Muscle of leg (tissue), 11 donors: ENCODE data around the gene LPP. TPM values are rescaled to one million over a fixed set of nuclear protein-coding genes. Genes with fewer than 3 reads are reported as not detected.

Experiments
- DNase-seq: peaks from one replicate; pipeline ENCODE4 v3.0.0; 2013
- H3K27ac ChIP-seq: one replicate; pipeline ENCODE4 v1.5.1; 2013; ENCODE audit warnings: mild to moderate bottlenecking, low read length, control low read depth
- H3K27me3 ChIP-seq: one replicate; pipeline ENCODE4 v1.6.1; 2013; ENCODE audit warnings: low read length; ENCODE audit not compliant: control insufficient read depth, insufficient read depth
- H3K36me3 ChIP-seq: one replicate; pipeline ENCODE4 v1.6.1; 2013; ENCODE audit warnings: low read length; ENCODE audit not compliant: control insufficient read depth, insufficient read depth
- H3K4me1 ChIP-seq: one replicate; pipeline ENCODE4 v1.6.1; 2013; ENCODE audit warnings: low read length; ENCODE audit not compliant: control insufficient read depth, insufficient read depth
- H3K4me3 ChIP-seq: one replicate; pipeline ENCODE4 v1.5.1; 2013; ENCODE audit warnings: low read length, control low read depth
- H3K9me3 ChIP-seq: replicated peaks from 2 replicates; pipeline ENCODE4 v1.6.1; 2013; ENCODE audit warnings: low read depth, low read length; ENCODE audit not compliant: control insufficient read depth
- WGBS: methylation state at CpG from one replicate; pipeline ENCODE4 v1.1.5; 2013; ENCODE audit warnings: missing lambda C conversion rate; ENCODE audit not compliant: insufficient coverage; 5-methylcytosine and 5-hydroxymethylcytosine counted together
- polyA plus RNA-seq, 8 donors: library from polyadenylated mRNA; unstranded; fragments of 120-200 nt; gene quantifications; one replicate each; pipeline versions ENCODE4 v1.2.1 to v1.2.3, GENCODE V29; 2013; ENCODE audit warnings: inconsistent platforms in 1 of 8, low replicate concordance in 1 of 8; ENCODE audit not compliant: insufficient read length in 8 of 8, insufficient read depth in 1 of 8
- total RNA-seq: library from RNA; stranded (reverse); fragments of 120-200 nt; gene quantifications from one replicate; pipeline ENCODE4 v1.2.4, GENCODE V29; 2013

Gene LPP
- total and polyA plus RNA-seq, 9 donors = 8.9 to 24.3 (median 13.5) TPM

GRCh38 chr3:188875413-188875812 lies 721.5 kb downstream of the LPP start:
- no peaks in the 10 kb centered on the region for H3K27me3 ChIP-seq
- no peaks in the 10 kb centered on the region for H3K9me3 ChIP-seq
- no peak overlapping the region for H3K4me3 ChIP-seq
- H3K36me3 ChIP-seq = peaks cover 17% of the 10 kb centered on the region
- DNase-seq = no peak
- H3K27ac ChIP-seq = no peak overlapping the region
- WGBS = no CpG with 5 or more reads among the region's 1 CpG
- H3K4me1 ChIP-seq = no peaks in the 10 kb centered on the region

- no CpG with 5 or more reads among the region's 3 CpGs for WGBS
- DNase-seq = no peak
- Histone ChIP-seq H3K4me3 (no peak overlapping the region), H3K9me3 (no peaks in the 10 kb centered on the region), H3K36me3 (peaks cover 17% of the 10 kb centered on the region), H3K27me3 (no peaks in the 10 kb centered on the region), H3K4me1 (no peaks in the 10 kb centered on the region), H3K27ac (no peak overlapping the region)
These were observed 722.4 kb downstream of the LPP start for GRCh38 chr3:188876370-188876769.

GRCh38 chr3:188877381-188877780 lies 723.4 kb downstream of the LPP start:
- Histone ChIP-seq H3K4me3 (no peak overlapping the region), H3K36me3 (peaks cover 17% of the 10 kb centered on the region), H3K27me3 (no peaks in the 10 kb centered on the region), H3K27ac (no peak overlapping the region), H3K4me1 (no peaks in the 10 kb centered on the region), H3K9me3 (no peaks in the 10 kb centered on the region)
- 94% methylated on average over 3 of the region's 3 CpGs for WGBS
- DNase-seq = no peak

GRCh38 chr3:188878076-188878475 lies 724.1 kb downstream of the LPP start:
- peak; percentile 56 for DNase-seq
- H3K27ac ChIP-seq = no peak overlapping the region
- H3K4me1 ChIP-seq = no peaks in the 10 kb centered on the region
- no peaks in the 10 kb centered on the region for H3K9me3 ChIP-seq
- H3K36me3 ChIP-seq = peaks cover 12% of the 10 kb centered on the region
- no CpG with 5 or more reads among the region's 2 CpGs for WGBS
- H3K27me3 ChIP-seq = no peaks in the 10 kb centered on the region
- no peak overlapping the region for H3K4me3 ChIP-seq

GRCh38 chr3:188881954-188882641 lies 728.1 kb downstream of the LPP start:
- Histone ChIP-seq H3K27me3 (no peaks in the 10 kb centered on the region), H3K9me3 (no peaks in the 10 kb centered on the region), H3K4me1 (no peaks in the 10 kb centered on the region), H3K27ac (no peak overlapping the region), H3K4me3 (no peak overlapping the region), H3K36me3 (peaks cover 5% of the 10 kb centered on the region)
- DNase-seq = peak; percentile 37

GRCh38 chr3:188884299-188885043 lies 730.5 kb downstream of the LPP start:
- no peak overlapping the region for H3K27ac ChIP-seq
- DNase-seq = no peak
- H3K9me3 ChIP-seq = no peaks in the 10 kb centered on the region
- peaks cover 7% of the 10 kb centered on the region for H3K36me3 ChIP-seq
- H3K4me1 ChIP-seq = peaks cover 3% of the 10 kb centered on the region
- H3K27me3 ChIP-seq = no peaks in the 10 kb centered on the region
- 93% methylated on average over 10 of the region's 11 CpGs for WGBS
- H3K4me3 ChIP-seq = no peak overlapping the region

GRCh38 chr3:188888321-188889053 lies 734.5 kb downstream of the LPP start:
- no peak for DNase-seq
- WGBS = 95% methylated on average over 6 of the region's 14 CpGs
- Histone ChIP-seq H3K9me3 (no peaks in the 10 kb centered on the region), H3K4me3 (no peak overlapping the region), H3K4me1 (peaks cover 3% of the 10 kb centered on the region), H3K36me3 (peaks cover 7% of the 10 kb centered on the region), H3K27me3 (no peaks in the 10 kb centered on the region), H3K27ac (peak overlapping the region; percentile 73)

GRCh38 chr3:188889054-188889491 lies 735.1 kb downstream of the LPP start:
- 68% methylated on average over 2 of the region's 4 CpGs for WGBS
- Histone ChIP-seq H3K4me1 (peaks cover 3% of the 10 kb centered on the region), H3K9me3 (no peaks in the 10 kb centered on the region), H3K4me3 (no peak overlapping the region), H3K36me3 (peaks cover 6% of the 10 kb centered on the region), H3K27ac (peak overlapping the region; percentile 73), H3K27me3 (no peaks in the 10 kb centered on the region)
- peak; percentile 74 for DNase-seq

- H3K27ac ChIP-seq = no peak overlapping the region
- no CpG with 5 or more reads among the region's 2 CpGs for WGBS
- H3K27me3 ChIP-seq = no peaks in the 10 kb centered on the region
- peaks cover 3% of the 10 kb centered on the region for H3K4me1 ChIP-seq
- peaks cover 2% of the 10 kb centered on the region for H3K36me3 ChIP-seq
- H3K9me3 ChIP-seq = no peaks in the 10 kb centered on the region
- H3K4me3 ChIP-seq = no peak overlapping the region
- no peak for DNase-seq
These were observed 736.8 kb downstream of the LPP start for GRCh38 chr3:188890572-188891270.

GRCh38 chr3:188899881-188900280 lies 745.9 kb downstream of the LPP start:
- H3K27ac ChIP-seq = no peak overlapping the region
- peaks cover 13% of the 10 kb centered on the region for H3K4me1 ChIP-seq
- no peak overlapping the region for H3K4me3 ChIP-seq
- no peak for DNase-seq
- H3K36me3 ChIP-seq = no peaks in the 10 kb centered on the region
- H3K27me3 ChIP-seq = no peaks in the 10 kb centered on the region
- no peaks in the 10 kb centered on the region for H3K9me3 ChIP-seq
- WGBS = 61% methylated on average over 4 of the region's 6 CpGs
